GM12878 (cell line): ENCODE data around the gene KATNB1. TPM values are rescaled to one million over a fixed set of nuclear protein-coding genes. Genes with fewer than 3 reads are reported as not detected.

Experiments used
- ATAC-seq: fragments of 200-7000 bp; cut with Tn5 transposase; 3 replicates; pipeline ENCODE4 v1.9.1; 2020; ENCODE audit warnings: mild to moderate bottlenecking, moderate library complexity
- BruUV-seq: library from RNA; stranded (reverse); fragments of 400-500 nt; replicated peaks from 2 replicates; lab custom pipeline; 2021; lab: Mats Ljungman, UMichigan
- CTCF ChIA-PET: fragments of 300-600 bp; sonication (Branson Sonifier 250); formaldehyde crosslinking; extraction: SDS; loops from one replicate; lab custom pipeline; 2021; ENCODE audit warnings: inconsistent platforms; lab: Yijun Ruan, JAX
- POLR2A ChIA-PET: fragments of 350-600 bp; formaldehyde crosslinking; extraction: SDS; loops from one replicate; lab custom pipeline; 2021; ENCODE audit warnings: inconsistent platforms; lab: Charles Lee
- RAD21 ChIA-PET: fragments of 300-600 bp; sonication (Branson Sonifier 250); formaldehyde crosslinking; loops from one replicate; lab custom pipeline; 2023; ENCODE audit warnings: antibody characterized with exemption; ENCODE audit not compliant: unreplicated experiment; lab: Charles Lee
- SMC1A ChIA-PET: fragments of 300-600 bp; sonication (Branson Sonifier 250); formaldehyde crosslinking; loops from one replicate; lab custom pipeline; 2023; ENCODE audit not compliant: unreplicated experiment, uncharacterized antibody; lab: Charles Lee
- DNase-seq: peaks from one replicate; pipeline ENCODE4 v3.0.0-alpha.2; 2011; ENCODE audit warnings: low read depth, low spot score
- FAIRE-seq: peaks from 3 replicates; lab custom pipeline; 2011; peaks lifted over from hg19 to GRCh38; lab: Jason Lieb, UNC
- H2AFZ ChIP-seq: 2 replicates; pipeline ENCODE4 v1.6.0; 2011; ENCODE audit warnings: low read depth, low read length, control low read depth; ENCODE audit not compliant: control insufficient read depth
- H3K27ac ChIP-seq: 2 replicates; pipeline ENCODE4 v1.5.1; 2011; ENCODE audit warnings: control low read depth; ENCODE audit not compliant: control insufficient read depth, insufficient read depth
- H3K27me3 ChIP-seq, 2 experiments: replicated peaks in 1 of 2; 2 replicates each; pipeline versions ENCODE4 v1.6.0 to v1.6.1; 2011; ENCODE audit warnings: low read length in 1 of 2; ENCODE audit not compliant: control insufficient read depth in 2 of 2, insufficient read depth in 2 of 2
- H3K36me3 ChIP-seq, 2 experiments: 2 replicates each; pipeline ENCODE4 v1.5.1; 2011; ENCODE audit warnings: low read length in 1 of 2; ENCODE audit not compliant: control insufficient read depth in 2 of 2, insufficient read depth in 2 of 2
- H3K4me1 ChIP-seq: 2 replicates; pipeline ENCODE4 v1.6.1; 2011; ENCODE audit warnings: mild to moderate bottlenecking, low read length, moderate library complexity, mixed read lengths; ENCODE audit not compliant: control insufficient read depth, insufficient read depth
- H3K4me2 ChIP-seq: 2 replicates; pipeline ENCODE4 v1.6.0; 2011; ENCODE audit warnings: control low read depth; ENCODE audit not compliant: control insufficient read depth, insufficient read depth
- H3K4me3 ChIP-seq: fragments of 200-600 bp; sonication (generic); 2 replicates; pipeline ENCODE4 v1.5.1; 2016
- H3K79me2 ChIP-seq: 2 replicates; pipeline ENCODE4 v1.6.0; 2011; ENCODE audit warnings: low read length; ENCODE audit not compliant: control insufficient read depth, insufficient read depth
- H3K9ac ChIP-seq: 2 replicates; pipeline ENCODE4 v1.8.0; 2011; ENCODE audit warnings: low read length, control low read depth, mixed read lengths; ENCODE audit not compliant: control insufficient read depth, insufficient read depth
- H3K9me3 ChIP-seq: replicated peaks from 3 replicates; pipeline ENCODE4 v1.5.1; 2011; ENCODE audit warnings: mild to moderate bottlenecking, low read length; ENCODE audit not compliant: control insufficient read depth, insufficient read depth
- H4K20me1 ChIP-seq: 2 replicates; pipeline ENCODE4 v1.6.0; 2011; ENCODE audit not compliant: control insufficient read depth, insufficient read depth
- ASH2L ChIP-seq: fragments of 300-600, 200-600 bp; sonication (generic); IDR thresholded peaks from 2 replicates; pipeline ENCODE4 v1.6.1; 2017; ENCODE audit warnings: low read depth, mild to moderate bottlenecking, borderline replicate concordance
- E2F8 ChIP-seq: fragments of 450-650 bp; IDR thresholded peaks from 2 replicates; pipeline ENCODE4 v1.6.1; 2018; ENCODE audit warnings: mild to moderate bottlenecking, low read depth, moderate library complexity; ENCODE audit not compliant: partially characterized antibody
- FOS ChIP-seq: IDR thresholded peaks from 3 replicates; pipeline ENCODE4 v1.6.1; 2011; ENCODE audit warnings: borderline replicate concordance; ENCODE audit not compliant: insufficient read length; ENCODE audit errors: extremely low read depth
- JUND ChIP-seq: IDR thresholded peaks from 2 replicates; pipeline ENCODE4 v1.6.1; 2012; ENCODE audit warnings: low read depth, mild to moderate bottlenecking, low read length, improper control_type of control experiment, moderate library complexity
- MEF2A ChIP-seq: IDR thresholded peaks from 2 replicates; pipeline ENCODE4 v1.6.1; 2011; ENCODE audit warnings: low read depth, mild to moderate bottlenecking, low read length, moderate library complexity; ENCODE audit not compliant: insufficient read depth
- MLLT1 ChIP-seq: fragments of 450-650 bp; IDR thresholded peaks from 2 replicates; pipeline ENCODE4 v1.6.1; 2016; ENCODE audit warnings: mild to moderate bottlenecking
- PRDM15 ChIP-seq: fragments of 450-650 bp; formaldehyde crosslinking; IDR thresholded peaks from 2 replicates; pipeline ENCODE4 v1.4.0; 2020; ENCODE audit warnings: mild to moderate bottlenecking, moderate library complexity
- ZBTB4 ChIP-seq: fragments of 450-650 bp; formaldehyde crosslinking; IDR thresholded peaks from 2 replicates; pipeline ENCODE4 v1.4.0; 2022; ENCODE audit warnings: mild to moderate bottlenecking, moderate library complexity
- WGBS: methylation state at CpG from one replicate; pipeline ENCODE4 v1.1.6; 2016; ENCODE audit warnings: low lambda C conversion rate; ENCODE audit not compliant: insufficient replicate concordance, insufficient coverage; ENCODE audit errors: missing lambda C conversion rate; 5-methylcytosine and 5-hydroxymethylcytosine counted together
- in situ Hi-C: fragments of 300-500 bp; cut with MboI; formaldehyde crosslinking; loops from 9 replicates; pipeline ENCODE4 v1.14.3; 2018; ENCODE audit warnings: mixed read lengths
- intact Hi-C: fragments of 100-400 bp; cut with micrococcal nuclease; formaldehyde crosslinking; loops from one replicate; pipeline ENCODE4 v1.14.2; 2022; ENCODE audit not compliant: unreplicated experiment
- polyA plus RNA-seq, 11 experiments: library from polyadenylated mRNA; depleted of rRNA in 4 of 11; unstranded in 6 of 11; stranded (reverse) in 5 of 11; fragments of >200 nt; fragmentation: Nextera tagmentation in 4 of 11; fragmentation: Illumina TruSeq in 1 of 11; extraction: Ambion mirVana in 4 of 11; extraction: Trizol in 1 of 11; gene quantifications; 1 replicate in 1 of 11; 2 replicates in 10 of 11; pipeline versions ENCODE4 v1.2.1 to v1.2.3, GENCODE V29; 2011 to 2016; ENCODE audit warnings: inconsistent platforms in 2 of 11, missing spikeins in 2 of 11, low read depth in 1 of 11
- total RNA-seq, 4 experiments: library from RNA; depleted of rRNA in 3 of 4; stranded (reverse); fragments of >200 nt in 3 of 4; fragmentation: Illumina TruSeq in 1 of 4; extraction: Trizol in 1 of 4; gene quantifications; 2 replicates each; pipeline versions ENCODE4 v1.2.1 to v1.2.3, GENCODE V29; 2013 to 2021

KATNB1 gene
- total and polyA plus RNA-seq, 10 of the 15 experiments (the other 5 are each of a cell fraction or from before 2014, with no cell fraction given), result 0.71 to 46.5 (median 19.5) TPM

- no peaks in the 10 kb centered on the region for H4K20me1 ChIP-seq
- POLR2A ChIA-PET, result no interaction called here
- BruUV-seq, result no TSS peak
- 42% methylated on average over 15 of the region's 15 CpGs for WGBS
- no peak for FAIRE-seq
- no peak for ATAC-seq
- H3K36me3 ChIP-seq, result no peaks in the 10 kb centered on the region
- in situ Hi-C loops, result no loop called here
- H3K4me2 ChIP-seq, result no peak overlapping the region
- H3K79me2 ChIP-seq, result no peaks in the 10 kb centered on the region
- no peak overlapping the region for H3K9ac ChIP-seq
- SMC1A ChIA-PET, result interaction anchor here (1.0 kb wide), 1 partner anchor 100 kb away, joined by 3 read pairs; no protein-coding TSS in a partner anchor
- CTCF ChIA-PET, result no interaction called here
- H3K27me3 ChIP-seq, result no peaks in the 10 kb centered on the region
- H3K27ac ChIP-seq, result no peak overlapping the region
- RAD21 ChIA-PET, result no interaction called here
- H3K9me3 ChIP-seq, result no peaks in the 10 kb centered on the region
- no peak overlapping the region for H2AFZ ChIP-seq
- no peaks in the 10 kb centered on the region for H3K4me1 ChIP-seq
- no peak for DNase-seq
- intact Hi-C loops, result no loop called here
- H3K4me3 ChIP-seq, result no peak overlapping the region
- TF ChIP-seq PRDM15 (CRISPR knock-in tag) (no peak), ASH2L (no peak), MEF2A (no peak), ZBTB4 (CRISPR knock-in tag) (no peak), JUND (no peak), FOS (no peak), E2F8 (no peak), MLLT1 (no peak)
Measured at GRCh38 chr16:57770361-57770760, 34.8 kb downstream of the KATNB1 start.
